SK-N-DZ (cell line): Measurements from ENCODE around the gene COPG2. TPM values are rescaled to one million over a fixed set of nuclear protein-coding genes. Genes with fewer than 3 reads are reported as not detected.
"Not testable (repeated sequence)": the region's sequence is repeated elsewhere in the genome, so short reads cannot be mapped to it uniquely, and the experiment has no call there.

ENCODE experiments used
- DNase-seq: peaks from one replicate; pipeline ENCODE4 v3.0.0-alpha.2; 2015; ENCODE audit warnings: low spot score
- polyA plus RNA-seq, 2 experiments: library from polyadenylated mRNA; depleted of rRNA; stranded (reverse); fragments of >200 nt; gene quantifications; 2 replicates each; pipeline ENCODE4 v1.2.3, GENCODE V29; 2014

Gene COPG2, protein sequence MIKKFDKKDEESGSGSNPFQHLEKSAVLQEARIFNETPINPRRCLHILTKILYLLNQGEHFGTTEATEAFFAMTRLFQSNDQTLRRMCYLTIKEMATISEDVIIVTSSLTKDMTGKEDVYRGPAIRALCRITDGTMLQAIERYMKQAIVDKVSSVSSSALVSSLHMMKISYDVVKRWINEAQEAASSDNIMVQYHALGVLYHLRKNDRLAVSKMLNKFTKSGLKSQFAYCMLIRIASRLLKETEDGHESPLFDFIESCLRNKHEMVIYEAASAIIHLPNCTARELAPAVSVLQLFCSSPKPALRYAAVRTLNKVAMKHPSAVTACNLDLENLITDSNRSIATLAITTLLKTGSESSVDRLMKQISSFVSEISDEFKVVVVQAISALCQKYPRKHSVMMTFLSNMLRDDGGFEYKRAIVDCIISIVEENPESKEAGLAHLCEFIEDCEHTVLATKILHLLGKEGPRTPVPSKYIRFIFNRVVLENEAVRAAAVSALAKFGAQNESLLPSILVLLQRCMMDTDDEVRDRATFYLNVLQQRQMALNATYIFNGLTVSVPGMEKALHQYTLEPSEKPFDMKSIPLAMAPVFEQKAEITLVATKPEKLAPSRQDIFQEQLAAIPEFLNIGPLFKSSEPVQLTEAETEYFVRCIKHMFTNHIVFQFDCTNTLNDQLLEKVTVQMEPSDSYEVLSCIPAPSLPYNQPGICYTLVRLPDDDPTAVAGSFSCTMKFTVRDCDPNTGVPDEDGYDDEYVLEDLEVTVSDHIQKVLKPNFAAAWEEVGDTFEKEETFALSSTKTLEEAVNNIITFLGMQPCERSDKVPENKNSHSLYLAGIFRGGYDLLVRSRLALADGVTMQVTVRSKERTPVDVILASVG
- polyA plus RNA-seq (2014; cell fraction: cytosol; rRNA removed): 44.0 and 46.2 TPM in 2 replicates
- 21.0 and 22.0 TPM in 2 replicates for polyA plus RNA-seq (2014; cell fraction: nucleus; rRNA removed)

GRCh38 chr7:130668258-130669084, at the start of gene COPG2:
Gene COPG2 (minus strand): TSS chr7:130668748. CDS start chr7:130668668, 80 bp downstream.
- peak; percentile 87 for DNase-seq

- no peak for DNase-seq
Measured at GRCh38 chr7:130712416-130712815, 43.9 kb upstream of the COPG2 start.

DNA sequence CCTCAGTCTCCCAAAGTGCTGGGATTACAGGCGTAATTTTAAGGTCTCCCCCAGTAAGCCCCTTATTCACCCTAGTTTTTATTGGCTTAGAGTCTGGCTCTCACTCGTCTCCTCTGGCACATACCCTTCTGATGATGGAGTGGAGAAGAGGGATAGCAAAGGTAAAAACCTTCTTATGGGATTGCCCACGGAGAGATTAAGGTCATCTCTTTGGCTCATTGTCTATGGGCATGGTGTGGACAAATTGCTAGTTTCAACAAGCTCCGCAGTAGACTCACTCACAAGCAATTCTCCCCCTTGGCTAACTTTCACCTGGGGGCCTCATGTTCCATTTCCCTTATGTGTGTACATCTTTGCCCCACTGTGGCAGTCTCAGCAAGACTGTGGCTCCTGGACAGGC, 40.2 kb upstream of the COPG2 start:
- no peak for DNase-seq

DNA sequence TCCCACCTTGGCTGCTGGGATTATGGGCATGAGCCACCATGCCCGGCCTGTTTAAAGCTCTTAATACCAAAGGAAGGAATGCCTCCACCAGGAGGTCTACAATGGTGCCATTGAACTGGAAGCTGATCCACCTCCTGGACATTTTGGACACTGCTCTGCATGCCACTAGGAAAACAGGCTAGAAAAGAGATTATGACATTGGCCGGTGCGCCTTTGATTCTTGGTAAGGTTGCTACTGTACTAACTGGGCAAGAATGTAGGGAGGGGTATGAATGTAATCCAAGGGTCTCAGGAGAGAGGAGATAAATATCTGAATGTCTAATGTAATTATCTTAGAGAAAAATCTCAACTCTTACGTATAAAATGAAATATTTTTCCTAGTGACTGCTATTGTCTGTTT, 39.5 kb upstream of the COPG2 start:
- no peak for DNase-seq

DNA sequence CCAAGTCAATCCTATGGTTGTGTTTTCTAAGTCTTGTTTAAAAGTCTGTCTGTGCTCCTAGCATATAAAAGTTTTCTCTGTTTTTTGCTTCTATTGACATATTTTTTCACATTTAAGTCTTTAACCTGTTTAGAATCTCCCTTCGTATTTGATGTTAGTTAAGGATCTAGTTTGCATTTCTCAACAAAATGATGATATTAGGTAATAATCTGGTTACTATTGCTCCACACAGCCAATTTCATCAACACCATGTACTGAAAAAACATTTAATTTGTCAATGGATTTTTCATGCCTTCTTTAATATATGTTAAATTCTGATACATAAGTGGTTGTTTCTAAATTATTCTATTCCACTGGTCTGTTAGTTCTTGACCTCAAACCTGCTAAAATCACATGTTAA, 35.3 kb upstream of the COPG2 start:
- no peak for DNase-seq

- no peak for DNase-seq
Measured at GRCh38 chr7:130701650-130702049, 33.1 kb upstream of the COPG2 start.

DNA sequence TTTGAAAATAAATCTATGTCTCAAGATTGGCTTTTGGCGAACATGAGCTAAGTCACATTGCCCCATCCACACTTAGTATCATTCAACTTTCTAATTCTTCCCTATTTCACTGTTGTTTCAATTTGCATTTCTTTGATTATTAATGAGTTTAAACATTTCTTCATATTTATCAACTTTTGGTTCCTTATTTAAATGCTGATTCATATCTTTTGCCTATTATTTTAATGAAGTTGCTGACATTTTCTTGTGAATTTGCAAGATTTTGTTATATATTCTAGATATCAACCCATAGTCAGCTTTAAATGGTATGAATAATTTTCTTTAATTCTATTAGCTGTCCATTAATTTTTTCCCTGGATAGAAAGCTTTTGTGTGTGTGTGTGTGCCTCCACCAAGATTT, 32.2 kb upstream of the COPG2 start:
- no peak for DNase-seq

DNA sequence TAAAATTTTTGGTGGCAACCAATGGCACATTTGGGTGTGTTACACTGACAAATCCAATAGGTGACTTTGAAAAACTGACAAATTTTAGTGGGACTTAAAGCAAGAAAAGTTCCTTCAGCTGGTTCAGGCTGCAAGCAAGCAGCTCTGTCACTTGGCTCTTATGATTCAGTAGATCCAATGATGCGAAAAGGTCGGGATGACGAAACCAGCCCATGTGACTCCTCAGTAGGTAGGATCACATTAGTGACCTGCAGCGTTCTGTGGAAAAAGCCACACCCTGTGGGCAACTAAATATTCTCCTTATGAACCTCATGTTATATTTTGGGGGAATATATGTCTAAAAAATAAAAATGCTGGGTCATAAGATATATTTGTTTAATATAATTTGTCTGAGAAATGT, 31.1 kb upstream of the COPG2 start:
- DNase-seq: no peak

DNA sequence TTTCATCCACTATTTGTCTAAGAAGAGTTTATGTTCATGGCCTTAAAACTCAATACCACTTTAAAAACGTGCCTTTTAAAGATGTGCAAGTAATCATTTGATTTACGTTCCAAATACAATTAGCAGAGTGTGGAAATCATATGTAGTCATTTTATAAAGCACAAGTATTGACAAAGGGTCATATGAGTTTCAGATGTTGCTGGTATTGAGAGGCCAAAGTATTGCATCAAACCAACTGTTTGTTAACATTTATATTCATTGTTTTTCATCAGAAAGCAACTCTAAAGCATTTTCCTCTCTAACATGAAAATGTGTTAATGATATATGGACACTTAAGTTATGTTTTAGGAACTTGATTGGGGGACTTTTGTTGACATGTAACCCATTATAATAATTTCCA, 29.3 kb upstream of the COPG2 start:
- DNase-seq: no peak

- DNase-seq: peak; percentile 4
Measured at GRCh38 chr7:130695840-130696239, 27.3 kb upstream of the COPG2 start.

DNA sequence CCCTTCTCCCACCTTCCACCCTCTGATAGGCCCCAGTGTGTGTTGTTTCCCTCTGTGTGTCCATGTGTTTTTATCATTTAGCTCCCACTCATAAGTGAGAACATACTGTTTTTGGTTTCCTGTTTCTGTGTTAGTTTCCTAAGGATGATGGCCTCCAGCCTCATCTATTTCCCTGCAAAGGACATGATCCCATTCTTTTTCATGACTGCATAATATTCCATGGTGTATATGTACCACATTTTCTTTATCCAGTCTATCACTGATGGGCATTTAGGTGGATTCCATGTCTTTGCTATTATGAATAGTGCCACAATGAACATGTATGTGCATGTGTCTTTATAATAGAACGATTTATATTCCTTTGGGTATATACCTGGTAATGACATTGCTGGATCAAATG, 23.8 kb upstream of the COPG2 start:
- not testable (repeated sequence) for DNase-seq

- no peak for DNase-seq
Measured at GRCh38 chr7:130689683-130690082, 21.1 kb upstream of the COPG2 start.

GRCh38 chr7:130683026-130683425, 14.5 kb upstream of the COPG2 start:
- DNase-seq: no peak

DNA sequence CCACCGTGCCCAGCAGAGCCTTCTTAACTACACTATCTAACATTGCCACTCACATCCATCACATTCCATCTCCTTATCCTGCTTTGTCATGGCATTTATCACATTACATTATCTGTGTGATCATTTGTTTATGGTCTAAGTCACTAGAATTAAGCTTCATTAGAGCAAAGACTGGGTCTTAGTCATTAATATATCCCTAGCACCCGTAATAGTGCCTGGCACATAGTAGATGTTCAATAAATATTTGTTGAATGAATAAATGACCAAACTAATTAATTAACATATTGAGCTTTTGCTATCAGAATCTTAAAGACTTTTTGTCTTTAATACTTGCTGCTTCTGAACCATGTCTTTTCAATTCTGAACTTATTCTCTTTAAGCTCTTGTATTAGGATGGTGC, 5.9 kb upstream of the COPG2 start:
- DNase-seq: no peak

DNA sequence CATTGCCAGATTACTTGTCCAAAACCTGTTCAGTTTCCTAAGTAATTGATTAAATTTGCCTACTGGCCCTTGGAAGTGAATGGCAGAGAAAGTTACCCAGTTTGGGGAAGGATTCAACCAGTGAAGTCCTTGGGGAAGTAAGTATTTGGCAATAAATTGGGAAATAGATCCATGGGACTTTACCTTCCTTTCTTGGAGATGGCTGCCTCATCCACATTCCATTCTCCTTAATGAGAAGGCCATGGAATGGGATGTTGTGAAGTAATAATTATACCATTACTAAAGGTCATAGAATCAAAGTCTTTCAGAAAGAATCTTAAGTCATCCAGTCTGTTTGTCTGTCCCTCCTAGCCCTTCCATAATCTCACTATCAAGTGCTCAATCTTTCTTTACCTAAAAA, 4.5 kb upstream of the COPG2 start:
- no peak for DNase-seq

- no peak for DNase-seq
Measured at GRCh38 chr7:130672146-130672545, 3.6 kb upstream of the COPG2 start.

GRCh38 chr7:130669085-130669700, 645 bp upstream of the COPG2 start:
- DNase-seq: no peak

- DNase-seq: no peak
Measured at GRCh38 chr7:130667593-130668257, 823 bp downstream of the COPG2 start.

DNA sequence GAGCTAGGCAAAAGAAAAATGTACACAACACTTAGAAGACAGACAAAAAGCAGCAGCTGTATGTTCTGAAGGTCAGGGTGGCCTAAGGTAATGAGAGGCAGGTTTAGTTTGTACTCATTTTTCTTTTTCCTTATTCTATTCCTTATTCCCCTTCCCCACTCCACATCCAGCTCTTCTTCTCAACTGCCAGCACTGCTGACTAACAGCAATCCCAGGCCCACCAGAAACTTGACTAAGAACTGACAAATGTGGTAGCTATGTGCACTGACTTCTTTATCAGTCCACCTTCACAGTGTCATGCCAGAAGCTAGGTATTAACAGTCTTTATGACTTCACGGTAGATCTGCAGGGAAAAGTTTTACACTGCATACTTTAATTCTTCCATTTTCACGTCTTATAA, 6.1 kb downstream of the COPG2 start:
- DNase-seq: no peak

- no peak for DNase-seq
Measured at GRCh38 chr7:130655286-130655685, 13.3 kb downstream of the COPG2 start.

DNA sequence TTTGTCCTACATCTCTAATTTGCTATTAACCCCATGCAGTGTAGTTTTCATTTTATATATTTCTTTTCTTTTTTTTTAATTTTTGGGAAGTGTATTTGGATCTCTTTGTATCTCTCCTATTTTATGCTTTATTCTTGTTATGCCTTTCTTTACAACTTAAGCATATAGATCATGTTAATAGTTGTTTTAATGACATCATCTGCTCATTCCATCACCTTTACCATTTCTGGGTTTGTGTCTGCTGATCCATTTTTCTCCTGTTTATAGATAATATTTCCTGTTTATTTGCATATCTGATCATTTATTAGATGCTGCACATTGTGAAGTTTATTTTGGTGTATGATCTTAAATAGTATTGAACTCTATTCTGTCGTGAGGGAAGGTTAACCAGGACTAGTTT, 13.7 kb downstream of the COPG2 start:
- no peak for DNase-seq
